ENCODE measurements around the gene LRRC4C.

DNA sequence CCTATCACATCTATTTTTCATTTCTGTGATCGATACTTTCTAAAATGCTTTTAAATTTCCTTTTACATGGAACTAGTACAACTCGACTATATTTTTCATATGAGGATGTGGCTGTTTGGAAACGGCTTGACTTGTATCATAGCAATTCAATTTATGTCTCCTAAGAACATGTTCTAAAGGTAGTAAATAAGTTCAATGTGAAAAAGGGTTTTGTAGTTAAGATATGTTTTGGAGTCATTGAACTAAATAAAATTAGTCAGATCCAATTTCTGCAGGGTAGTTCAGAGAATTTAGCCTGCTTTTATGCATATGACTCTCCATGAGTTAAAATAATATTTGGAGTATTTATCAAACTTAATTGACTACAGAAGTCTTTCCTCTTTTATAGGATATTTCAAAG lies 1121.4 kb downstream of the LRRC4C start:
- TF ChIP-seq, protein P1, sequence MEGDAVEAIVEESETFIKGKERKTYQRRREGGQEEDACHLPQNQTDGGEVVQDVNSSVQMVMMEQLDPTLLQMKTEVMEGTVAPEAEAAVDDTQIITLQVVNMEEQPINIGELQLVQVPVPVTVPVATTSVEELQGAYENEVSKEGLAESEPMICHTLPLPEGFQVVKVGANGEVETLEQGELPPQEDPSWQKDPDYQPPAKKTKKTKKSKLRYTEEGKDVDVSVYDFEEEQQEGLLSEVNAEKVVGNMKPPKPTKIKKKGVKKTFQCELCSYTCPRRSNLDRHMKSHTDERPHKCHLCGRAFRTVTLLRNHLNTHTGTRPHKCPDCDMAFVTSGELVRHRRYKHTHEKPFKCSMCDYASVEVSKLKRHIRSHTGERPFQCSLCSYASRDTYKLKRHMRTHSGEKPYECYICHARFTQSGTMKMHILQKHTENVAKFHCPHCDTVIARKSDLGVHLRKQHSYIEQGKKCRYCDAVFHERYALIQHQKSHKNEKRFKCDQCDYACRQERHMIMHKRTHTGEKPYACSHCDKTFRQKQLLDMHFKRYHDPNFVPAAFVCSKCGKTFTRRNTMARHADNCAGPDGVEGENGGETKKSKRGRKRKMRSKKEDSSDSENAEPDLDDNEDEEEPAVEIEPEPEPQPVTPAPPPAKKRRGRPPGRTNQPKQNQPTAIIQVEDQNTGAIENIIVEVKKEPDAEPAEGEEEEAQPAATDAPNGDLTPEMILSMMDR (IDR thresholded peaks at IDR 0.05; ENCODE audit: low read length): no peak
- no peak for TF ChIP-seq EZH2 (IDR thresholded peaks at IDR 0.05; ENCODE audit: borderline replicate concordance, low read length)

Measured in OCI-LY1 (cell line).